NB4 (cell line): ENCODE results near the gene CCBE1.
"Not testable (repeated sequence)": the region's sequence is repeated elsewhere in the genome, so short reads cannot be mapped to it uniquely, and the experiment has no call there.

Source experiments
- DNase-seq: peaks from one replicate; pipeline ENCODE4 v3.0.0; 2010; ENCODE audit warnings: low read depth
- H3K4me3 ChIP-seq: one replicate; pipeline ENCODE4 v1.5.1; 2011; ENCODE audit warnings: mild to moderate bottlenecking, low read depth, low read length, moderate library complexity
- CTCF ChIP-seq: IDR thresholded peaks from one replicate; pipeline ENCODE4 v1.5.1; 2012; ENCODE audit warnings: low read depth, low read length
- MAX ChIP-seq: IDR thresholded peaks from 2 replicates; pipeline ENCODE4 v1.6.1; 2011; ENCODE audit warnings: low read depth, low read length
- MYC ChIP-seq: IDR thresholded peaks from 2 replicates; pipeline ENCODE4 v1.6.1; 2011; ENCODE audit warnings: low read depth, low read length
- POLR2A ChIP-seq: IDR thresholded peaks from 2 replicates; pipeline ENCODE4 v1.6.1; 2011; ENCODE audit warnings: mild to moderate bottlenecking; ENCODE audit not compliant: insufficient read length; ENCODE audit errors: extremely low read depth

The CCBE1 gene

GRCh38 chr18:59667488-59667887, 29.7 kb downstream of the CCBE1 start:
- DNase-seq, result no peak
- TF ChIP-seq CTCF, result no peak
- TF ChIP-seq MAX, result no peak
- TF ChIP-seq POLR2A, result no peak
- no peak overlapping the region for H3K4me3 ChIP-seq

GRCh38 chr18:59666007-59666402, 31.2 kb downstream of the CCBE1 start:
- H3K4me3 ChIP-seq, DNase-seq: not testable (repeated sequence)

GRCh38 chr18:59665057-59666006, 31.9 kb downstream of the CCBE1 start:
- TF ChIP-seq MAX (no peak), POLR2A (no peak), CTCF (no peak), MYC (no peak)
- no peak overlapping the region for H3K4me3 ChIP-seq
- no peak for DNase-seq

GRCh38 chr18:59664329-59664728, 32.9 kb downstream of the CCBE1 start:
- TF ChIP-seq POLR2A (no peak), CTCF (no peak), MYC (no peak), MAX (no peak)
- no peak for DNase-seq
- no peak overlapping the region for H3K4me3 ChIP-seq

- no peak overlapping the region for H3K4me3 ChIP-seq
- TF ChIP-seq CTCF (no peak), POLR2A (no peak), MYC (no peak), MAX (no peak)
- no peak for DNase-seq
Measured at GRCh38 chr18:59663096-59663495, 34.1 kb downstream of the CCBE1 start.

- H3K4me3 ChIP-seq, result no peak overlapping the region
- no peak for DNase-seq
- TF ChIP-seq MAX (no peak), MYC (no peak), POLR2A (no peak), CTCF (no peak)
Measured at GRCh38 chr18:59661891-59662701, 35.1 kb downstream of the CCBE1 start.
